Measurements from ENCODE around the gene UGT1A10. TPM values are rescaled to one million over a fixed set of nuclear protein-coding genes. Genes with fewer than 3 reads are reported as not detected.

UGT1A10 gene
- not detected in 2 replicates for total RNA-seq

DNA sequence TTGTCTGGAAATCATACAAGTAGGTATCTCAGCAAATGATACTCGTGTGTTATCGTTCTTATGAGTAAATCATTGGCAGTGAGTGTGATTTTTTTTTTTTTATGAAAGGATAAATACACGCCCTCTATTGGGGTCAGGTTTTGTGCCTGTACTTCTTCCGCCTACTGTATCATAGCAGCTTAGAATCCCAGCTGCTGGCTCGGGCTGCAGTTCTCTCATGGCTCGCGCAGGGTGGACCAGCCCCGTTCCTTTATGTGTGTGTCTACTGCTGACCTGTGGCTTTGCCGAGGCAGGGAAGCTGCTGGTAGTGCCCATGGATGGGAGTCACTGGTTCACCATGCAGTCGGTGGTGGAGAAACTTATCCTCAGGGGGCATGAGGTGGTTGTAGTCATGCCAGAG, at the start of gene UGT1A10:
Gene UGT1A10 (plus strand): TSS at position 143 of the 400 bp plus-strand sequence. CDS start 75 bp downstream, at position 218.

GRCh38 chr2:233617476-233617875, 18.8 kb upstream of the UGT1A10 start, which contains the start of gene UGT1A8:
Gene UGT1A8, plus strand, starts transcription at chr2:233617633. Its CDS starts 75 bp downstream, at chr2:233617708.

GRCh38 chr2:233671290-233672161, 35.3 kb downstream of the UGT1A10 start, which contains the start of gene UGT1A9:
Gene UGT1A9, plus strand, starts transcription at chr2:233671898. Its CDS starts 37 bp downstream, at chr2:233671935.

GRCh38 chr2:233681521-233682099, 45.4 kb downstream of the UGT1A10 start, which contains the start of gene UGT1A7:
Gene UGT1A7, plus strand, starts transcription at chr2:233681901. Its CDS starts 37 bp downstream, at chr2:233681938.

GRCh38 chr2:233692648-233693047, 56.4 kb downstream of the UGT1A10 start, which contains the start of gene UGT1A6:
Gene UGT1A6, plus strand, starts transcription at chr2:233692890. Its CDS starts 115 bp downstream, at chr2:233693005.

GRCh38 chr2:233712611-233713261, 76.5 kb downstream of the UGT1A10 start, which contains the start of gene UGT1A5:
Gene UGT1A5, plus strand, starts transcription at chr2:233712907. Its CDS starts 85 bp downstream, at chr2:233712992.

DNA sequence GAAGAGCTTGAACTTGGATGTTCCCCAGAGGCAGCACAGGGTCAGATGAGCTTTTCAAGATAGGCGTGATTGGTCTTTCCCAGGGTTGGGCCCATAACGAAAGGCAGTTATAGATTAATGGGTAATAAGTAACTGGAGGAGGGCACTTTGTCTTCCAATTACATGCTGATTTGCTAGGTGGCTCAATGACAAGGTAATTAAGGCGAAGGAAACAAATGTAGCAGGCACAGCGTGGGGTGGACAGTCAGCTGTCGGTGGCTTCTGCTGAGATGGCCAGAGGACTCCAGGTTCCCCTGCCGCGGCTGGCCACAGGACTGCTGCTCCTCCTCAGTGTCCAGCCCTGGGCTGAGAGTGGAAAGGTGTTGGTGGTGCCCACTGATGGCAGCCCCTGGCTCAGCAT, 82.3 kb downstream of the UGT1A10 start, which contains the start of gene UGT1A4:
Gene UGT1A4 (plus strand): TSS at position 185 of the 400 bp plus-strand sequence. CDS start 85 bp downstream, at position 270.

DNA sequence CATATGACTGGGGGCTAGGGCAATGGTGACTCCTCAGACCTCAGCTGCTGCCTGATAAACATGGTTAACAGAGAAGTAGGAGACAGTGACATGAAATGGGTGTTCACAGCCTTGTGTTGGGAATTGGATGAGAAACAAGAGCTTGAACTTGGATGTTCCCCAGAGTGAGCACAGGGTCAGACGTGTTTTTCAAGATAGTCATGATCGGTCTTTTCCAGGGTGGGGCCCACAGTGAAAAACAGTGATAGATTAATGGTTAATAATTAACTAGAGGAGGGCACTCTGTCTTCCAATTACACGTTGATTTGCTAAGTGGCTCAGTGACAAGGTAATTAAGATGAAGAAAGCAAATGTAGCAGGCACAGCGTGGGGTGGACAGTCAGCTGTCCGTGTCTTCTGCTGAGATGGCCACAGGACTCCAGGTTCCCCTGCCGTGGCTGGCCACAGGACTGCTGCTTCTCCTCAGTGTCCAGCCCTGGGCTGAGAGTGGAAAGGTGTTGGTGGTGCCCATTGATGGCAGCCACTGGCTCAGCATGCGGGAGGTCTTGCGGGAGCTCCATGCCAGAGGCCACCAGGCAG, 92.6 kb downstream of the UGT1A10 start, which contains the start of gene UGT1A3:
Gene UGT1A3 (plus strand): TSS at position 320 of the 579 bp plus-strand sequence. CDS start 85 bp downstream, at position 405.

GRCh38 chr2:233760043-233760442, 123.8 kb downstream of the UGT1A10 start, which contains the start of gene UGT1A1:
Gene UGT1A1, plus strand, starts transcription at chr2:233760270. Its CDS starts 18 bp downstream, at chr2:233760288.

DNA sequence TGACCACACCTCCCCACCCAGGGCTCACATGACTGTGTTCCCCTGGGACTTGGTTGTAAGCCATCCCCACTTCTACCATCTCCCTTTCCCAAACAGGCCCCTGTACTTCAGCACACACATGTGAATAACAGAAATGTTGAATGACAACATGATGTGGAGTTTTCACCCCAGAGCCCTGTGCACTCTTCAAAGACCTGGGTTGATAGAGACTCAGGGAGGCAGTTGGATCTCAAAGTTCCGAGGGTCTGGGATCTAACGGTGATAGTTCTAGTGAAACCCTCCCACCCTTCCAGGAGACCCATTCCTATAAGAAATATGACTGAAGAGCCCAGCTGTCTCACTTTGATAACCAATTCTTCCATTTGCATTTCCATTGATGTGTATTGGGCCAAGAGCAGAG, 141.8 kb downstream of the UGT1A10 start, which contains the start of gene MROH2A:
Gene MROH2A (plus strand): TSS at position 301 of the 400 bp plus-strand sequence. CDS start 1,029 bp downstream, outside the sequence.

Other genes with a start within 250 kb of the UGT1A10 start
- gene USP40, start 69.7 kb upstream of the UGT1A10 start, total RNA-seq, result 23.5 and 24.8 TPM in 2 replicates
- not detected in 2 replicates for gene UGT1A8, start 18.8 kb upstream of the UGT1A10 start, total RNA-seq
- gene UGT1A9, start 35.5 kb downstream of the UGT1A10 start, total RNA-seq, result not detected in 2 replicates
- not detected in 2 replicates for gene UGT1A7, start 45.5 kb downstream of the UGT1A10 start, total RNA-seq
- not detected in 2 replicates for gene UGT1A6, start 56.4 kb downstream of the UGT1A10 start, total RNA-seq
- gene UGT1A5, start 76.5 kb downstream of the UGT1A10 start, total RNA-seq, result not detected in 2 replicates
- gene UGT1A4, start 82.3 kb downstream of the UGT1A10 start, total RNA-seq, result not detected in 2 replicates
- not detected in 2 replicates for gene UGT1A3, start 92.6 kb downstream of the UGT1A10 start, total RNA-seq
- gene UGT1A1, start 123.8 kb downstream of the UGT1A10 start, total RNA-seq, result not detected in 2 replicates
- gene MROH2A, start 141.9 kb downstream of the UGT1A10 start, total RNA-seq, result not detected in 2 replicates
- 14.7 and 25.5 TPM in 2 replicates for gene HJURP, start 218.1 kb downstream of the UGT1A10 start, total RNA-seq